Colonic mucosa (tissue), 4 donors: ENCODE data around the gene HSD17B8. TPM values are rescaled to one million over a fixed set of nuclear protein-coding genes. Genes with fewer than 3 reads are reported as not detected.

ENCODE experiments used
- DNase-seq: peaks from one replicate; pipeline ENCODE4 v3.0.0-alpha.2; 2020
- H3K27ac ChIP-seq: fragments of 200-600 bp; one replicate; pipeline ENCODE4 v1.8.0; 2021
- H3K27me3 ChIP-seq: fragments of 200-600 bp; one replicate; pipeline ENCODE4 v1.8.0; 2021
- H3K36me3 ChIP-seq: fragments of 200-600 bp; one replicate; pipeline ENCODE4 v1.8.0; 2021
- H3K4me1 ChIP-seq: fragments of 200-600 bp; one replicate; pipeline ENCODE4 v1.8.0; 2021; ENCODE audit warnings: mild to moderate bottlenecking
- H3K4me3 ChIP-seq: fragments of 200-600 bp; one replicate; pipeline ENCODE4 v1.8.0; 2021
- H3K9ac ChIP-seq, 2 donors: one replicate each; pipeline ENCODE4 v1.7.0; 2013; ENCODE audit warnings: control low read depth in 2 of 2, low read depth in 2 of 2, low read length in 2 of 2
- H3K9me3 ChIP-seq: fragments of 200-600 bp; one replicate; pipeline ENCODE4 v1.8.0; 2021
- intact Hi-C: fragments of 100-400 bp; cut with DNase I; formaldehyde crosslinking; loops from one replicate; pipeline ENCODE4 v1.14.1; 2022
- total RNA-seq, 2 donors: library from RNA; stranded (reverse); fragmentation: NEBNext Ultra II Directional in 1 of 2; extraction: Animal tissue kit (Norgen Biotek cat#: 25700) in 1 of 2; gene quantifications; one replicate each; pipeline ENCODE4 v1.2.1, GENCODE V29; 2021
- TF ChIP-seq, protein P1 (sequence below): fragments of 200-600 bp; IDR thresholded peaks from one replicate; pipeline ENCODE4 v1.8.0; 2022; ENCODE audit warnings: antibody characterized with exemption, mild to moderate bottlenecking
- donor health status: healthy.
- donor health status: DM: no; HTN: no; CAD: no.
- donor health status: DM: no; HTN: no; CAD: no.

HSD17B8 gene
- total RNA-seq = 10 to 100 TPM; 13.0 to 23.7 TPM

DNA sequence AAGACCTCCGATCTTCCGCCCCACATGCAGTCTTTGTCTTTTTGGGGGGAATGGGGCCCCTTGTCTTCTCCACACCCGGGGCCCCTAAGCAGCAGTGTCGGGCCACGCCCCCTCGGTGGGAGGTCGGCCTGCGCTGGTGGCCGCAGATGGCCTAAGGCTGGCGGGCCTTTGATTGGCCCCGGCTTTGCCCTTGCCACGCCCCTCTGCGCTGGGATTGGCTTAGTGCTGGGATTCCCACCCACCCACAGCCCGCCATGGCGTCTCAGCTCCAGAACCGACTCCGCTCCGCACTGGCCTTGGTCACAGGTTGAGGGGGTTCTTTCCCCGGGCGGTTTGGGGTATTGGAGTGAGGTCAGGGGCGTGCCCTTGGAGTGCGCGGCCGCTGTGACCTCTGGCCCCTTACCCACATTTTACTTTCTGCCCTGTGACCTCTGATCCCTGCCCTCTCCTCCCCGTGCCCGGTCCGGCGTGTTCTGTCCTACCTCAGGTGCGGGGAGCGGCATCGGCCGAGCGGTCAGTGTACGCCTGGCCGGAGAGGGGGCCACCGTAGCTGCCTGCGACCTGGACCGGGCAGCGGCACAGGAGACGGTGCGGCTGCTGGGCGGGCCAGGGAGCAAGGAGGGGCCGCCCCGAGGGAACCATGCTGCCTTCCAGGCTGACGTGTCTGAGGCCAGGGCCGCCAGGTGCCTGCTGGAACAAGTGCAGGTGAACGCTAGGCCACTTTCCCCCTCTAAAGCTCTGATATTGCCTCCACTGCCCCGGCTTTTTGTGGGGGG is at the start of gene HSD17B8:
Gene HSD17B8 (plus strand): TSS at position 241 of the 776 bp plus-strand sequence. CDS start 14 bp downstream, at position 255.
- Histone ChIP-seq H3K9me3 (no peaks in the 10 kb centered on the region), H3K4me3 (peak within 1 kb of the TSS; percentile 62), H3K9ac (peak within 1 kb of the TSS; percentile 87 to 93), H3K27ac (peak within 1 kb of the TSS; percentile 10), H3K27me3 (no peaks in the 10 kb centered on the region), H3K4me1 (peaks cover 15% of the 10 kb centered on the region), H3K36me3 (no peaks in the 10 kb centered on the region)
- TF ChIP-seq, protein P1, sequence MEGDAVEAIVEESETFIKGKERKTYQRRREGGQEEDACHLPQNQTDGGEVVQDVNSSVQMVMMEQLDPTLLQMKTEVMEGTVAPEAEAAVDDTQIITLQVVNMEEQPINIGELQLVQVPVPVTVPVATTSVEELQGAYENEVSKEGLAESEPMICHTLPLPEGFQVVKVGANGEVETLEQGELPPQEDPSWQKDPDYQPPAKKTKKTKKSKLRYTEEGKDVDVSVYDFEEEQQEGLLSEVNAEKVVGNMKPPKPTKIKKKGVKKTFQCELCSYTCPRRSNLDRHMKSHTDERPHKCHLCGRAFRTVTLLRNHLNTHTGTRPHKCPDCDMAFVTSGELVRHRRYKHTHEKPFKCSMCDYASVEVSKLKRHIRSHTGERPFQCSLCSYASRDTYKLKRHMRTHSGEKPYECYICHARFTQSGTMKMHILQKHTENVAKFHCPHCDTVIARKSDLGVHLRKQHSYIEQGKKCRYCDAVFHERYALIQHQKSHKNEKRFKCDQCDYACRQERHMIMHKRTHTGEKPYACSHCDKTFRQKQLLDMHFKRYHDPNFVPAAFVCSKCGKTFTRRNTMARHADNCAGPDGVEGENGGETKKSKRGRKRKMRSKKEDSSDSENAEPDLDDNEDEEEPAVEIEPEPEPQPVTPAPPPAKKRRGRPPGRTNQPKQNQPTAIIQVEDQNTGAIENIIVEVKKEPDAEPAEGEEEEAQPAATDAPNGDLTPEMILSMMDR = no peak
- DNase-seq = peak; percentile 98
- intact Hi-C loops = no loop called here

DNA sequence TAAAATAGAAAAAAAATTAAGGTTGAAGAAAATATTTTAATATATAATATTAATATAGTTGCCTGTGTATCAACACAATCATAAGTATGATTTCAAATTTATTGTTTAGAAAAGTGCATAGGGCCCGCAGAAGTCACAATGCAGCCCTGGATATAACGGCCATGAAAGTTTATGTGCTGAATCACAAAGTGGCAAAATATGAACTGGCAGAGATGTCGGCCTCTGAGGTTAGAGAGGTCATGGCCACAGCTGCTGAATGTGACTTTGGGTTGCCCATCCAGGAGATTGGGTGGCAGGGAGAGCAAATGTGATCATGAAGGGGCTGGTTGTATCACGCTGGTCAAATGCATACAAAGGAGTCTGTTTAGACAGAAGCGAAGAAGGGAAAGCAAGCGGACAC is 47.9 kb upstream of the HSD17B8 start:
- intact Hi-C loops = no loop called here
- no peak overlapping the region for H3K9ac ChIP-seq
- no peaks in the 10 kb centered on the region for H3K9me3 ChIP-seq
- DNase-seq = no peak
- TF ChIP-seq, protein P1 = no peak
- H3K36me3 ChIP-seq = no peaks in the 10 kb centered on the region
- no peak overlapping the region for H3K4me3 ChIP-seq
- no peak overlapping the region for H3K27ac ChIP-seq
- H3K4me1 ChIP-seq = no peaks in the 10 kb centered on the region
- H3K27me3 ChIP-seq = no peaks in the 10 kb centered on the region

DNA sequence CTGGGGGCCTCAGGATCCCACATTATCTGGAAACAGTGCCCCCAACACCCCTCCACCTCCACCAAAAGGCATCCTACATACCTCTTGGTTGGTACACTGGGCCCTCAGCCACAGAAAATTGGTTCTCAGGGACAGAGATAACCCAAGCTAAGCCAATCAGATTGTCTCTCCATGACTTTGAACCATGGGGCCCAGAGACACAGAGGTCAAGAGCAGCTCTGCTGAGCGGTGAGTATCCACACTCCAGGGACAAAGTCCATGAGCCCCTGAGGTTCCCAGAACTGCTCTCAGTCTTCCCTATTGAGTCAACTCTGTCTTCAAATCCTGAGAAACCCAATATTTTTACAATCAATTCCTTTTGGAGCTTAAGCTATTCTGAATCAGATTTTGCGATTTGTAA is 47.5 kb upstream of the HSD17B8 start:
- TF ChIP-seq, protein P1 = no peak
- intact Hi-C loops = no loop called here
- Histone ChIP-seq H3K27me3 (no peaks in the 10 kb centered on the region), H3K9me3 (no peaks in the 10 kb centered on the region), H3K4me1 (no peaks in the 10 kb centered on the region), H3K27ac (no peak overlapping the region), H3K9ac (no peak overlapping the region), H3K36me3 (no peaks in the 10 kb centered on the region), H3K4me3 (no peak overlapping the region)
- DNase-seq = no peak

DNA sequence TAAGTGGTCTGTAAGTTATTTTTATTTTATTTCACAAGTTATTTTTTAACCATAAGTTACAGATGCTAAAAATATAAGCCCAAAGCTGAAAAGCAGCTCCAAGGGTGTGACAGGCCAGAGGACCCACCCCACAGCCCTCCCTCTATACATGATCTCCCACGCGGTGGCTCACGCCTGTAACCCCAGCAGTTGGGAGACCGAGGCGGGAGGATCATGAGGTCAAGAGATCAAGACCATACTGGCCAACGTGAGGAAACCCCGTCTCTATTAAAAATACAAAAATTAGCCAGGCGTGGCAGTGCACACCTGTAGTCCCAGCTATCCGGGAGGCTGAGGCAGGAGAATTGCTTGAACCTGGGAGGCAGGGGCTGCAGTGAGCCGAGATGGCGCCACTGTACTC is 44.4 kb upstream of the HSD17B8 start:
- no peak for DNase-seq
- no peaks in the 10 kb centered on the region for H3K27me3 ChIP-seq
- no peak overlapping the region for H3K4me3 ChIP-seq
- H3K4me1 ChIP-seq = no peaks in the 10 kb centered on the region
- H3K36me3 ChIP-seq = no peaks in the 10 kb centered on the region
- no peaks in the 10 kb centered on the region for H3K9me3 ChIP-seq
- TF ChIP-seq, protein P1 = no peak
- H3K9ac ChIP-seq = no peak overlapping the region
- no peak overlapping the region for H3K27ac ChIP-seq
- intact Hi-C loops = loop anchor here (5.0 kb wide), 1 partner anchor 87 kb away; no protein-coding TSS in a partner anchor

DNA sequence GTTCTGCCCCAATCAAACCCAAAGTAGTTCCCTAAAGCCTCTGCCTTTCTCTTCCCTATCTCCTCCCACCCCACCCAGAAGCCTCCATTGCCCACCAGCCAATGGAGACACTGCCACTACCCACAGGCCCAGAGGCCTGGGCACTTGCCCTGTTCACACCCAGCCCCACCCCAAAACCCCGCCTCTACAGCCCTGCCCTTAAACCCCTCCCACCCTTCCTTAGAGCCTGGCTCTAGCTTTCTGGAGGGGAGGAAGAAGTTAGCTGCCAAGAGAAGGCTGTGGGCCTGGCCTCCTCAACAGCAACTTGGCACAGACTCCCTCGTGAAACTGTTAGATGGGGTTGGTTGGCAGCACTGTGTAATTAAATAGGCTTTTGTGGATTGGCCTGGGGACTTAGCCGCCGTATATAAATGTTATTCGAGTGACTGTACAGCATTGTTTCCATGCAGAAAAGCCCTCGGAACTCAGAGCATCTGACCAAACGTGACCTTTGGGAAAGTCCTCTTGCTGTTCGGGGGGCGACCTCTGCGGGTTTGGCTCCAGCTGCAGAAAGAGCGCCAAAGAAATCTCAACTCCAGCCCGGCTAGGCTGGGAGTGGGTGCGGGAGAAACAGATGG is 43.6 kb upstream of the HSD17B8 start:
- DNase-seq = peak; percentile 87
- H3K9ac ChIP-seq = peak overlapping the region in 1 of 2 donors; percentile 64
- intact Hi-C loops = loop anchor here (5.0 kb wide), 1 partner anchor 86 kb away; no protein-coding TSS in a partner anchor

More for the DNA sequence above, 43.6 kb upstream of the HSD17B8 start:
- H3K36me3 ChIP-seq = no peaks in the 10 kb centered on the region
- H3K27me3 ChIP-seq = no peaks in the 10 kb centered on the region
- H3K4me1 ChIP-seq = no peaks in the 10 kb centered on the region
- H3K9me3 ChIP-seq = no peaks in the 10 kb centered on the region
- TF ChIP-seq, protein P1 = no peak
- H3K4me3 ChIP-seq = no peak overlapping the region
- H3K27ac ChIP-seq = peak overlapping the region; percentile 19
